NCI-H526 treated with DMSO at 0.1 percent for 48 hours (cell line): Measurements from ENCODE around the gene KCNIP4.

Source experiments
- DNase-seq: peaks from one replicate; lab custom pipeline; 2025; lab: John Stamatoyannopoulos, UW

Gene KCNIP4

DNA sequence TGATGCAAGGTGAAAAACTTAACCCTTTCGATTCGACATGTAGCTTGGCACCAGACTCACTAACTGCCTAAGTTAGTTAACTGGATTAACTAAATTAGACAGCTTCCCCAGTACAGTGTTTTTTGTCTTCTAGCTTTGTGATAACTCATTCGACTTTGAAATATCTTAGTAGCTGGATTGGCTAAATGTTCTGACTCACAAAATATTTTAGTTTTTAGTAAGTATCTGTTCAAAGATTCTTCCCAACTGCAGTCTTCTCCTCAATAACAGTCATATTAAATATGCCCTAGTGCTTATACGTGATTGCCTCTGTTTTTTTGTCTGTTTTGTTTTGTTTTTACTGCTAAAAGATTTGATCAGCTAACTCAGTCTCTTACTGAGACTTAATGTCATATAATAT lies 102.9 kb downstream of the KCNIP4 start:
- DNase-seq = no peak

DNA sequence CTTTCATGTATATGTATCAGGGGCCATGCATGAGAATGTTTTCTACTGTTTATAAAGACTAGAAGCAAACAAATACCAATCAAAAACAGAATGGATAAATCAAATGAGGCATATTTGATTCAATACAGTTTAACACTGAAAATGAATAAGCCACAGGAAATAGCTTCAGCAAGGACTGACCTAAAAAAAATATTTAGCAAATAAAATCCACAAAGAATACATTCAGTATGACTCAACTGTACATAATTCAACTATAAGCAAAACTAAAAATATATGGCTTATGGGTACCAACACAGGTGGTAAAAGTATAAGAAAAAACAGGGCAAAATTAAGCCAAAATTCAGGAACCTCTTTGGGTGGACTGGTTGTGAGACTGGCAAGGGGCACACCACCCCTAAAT lies 112.9 kb downstream of the KCNIP4 start:
- DNase-seq = no peak

- DNase-seq = no peak
Observed at GRCh38 chr4:21830272-21830671, 118.3 kb downstream of the KCNIP4 start.

- no peak for DNase-seq
Observed at GRCh38 chr4:21827575-21827974, 121.0 kb downstream of the KCNIP4 start.

- DNase-seq = no peak
Observed at GRCh38 chr4:21826071-21826470, 122.5 kb downstream of the KCNIP4 start.

- DNase-seq = no peak
Observed at GRCh38 chr4:21819086-21819485, 129.5 kb downstream of the KCNIP4 start.

DNA sequence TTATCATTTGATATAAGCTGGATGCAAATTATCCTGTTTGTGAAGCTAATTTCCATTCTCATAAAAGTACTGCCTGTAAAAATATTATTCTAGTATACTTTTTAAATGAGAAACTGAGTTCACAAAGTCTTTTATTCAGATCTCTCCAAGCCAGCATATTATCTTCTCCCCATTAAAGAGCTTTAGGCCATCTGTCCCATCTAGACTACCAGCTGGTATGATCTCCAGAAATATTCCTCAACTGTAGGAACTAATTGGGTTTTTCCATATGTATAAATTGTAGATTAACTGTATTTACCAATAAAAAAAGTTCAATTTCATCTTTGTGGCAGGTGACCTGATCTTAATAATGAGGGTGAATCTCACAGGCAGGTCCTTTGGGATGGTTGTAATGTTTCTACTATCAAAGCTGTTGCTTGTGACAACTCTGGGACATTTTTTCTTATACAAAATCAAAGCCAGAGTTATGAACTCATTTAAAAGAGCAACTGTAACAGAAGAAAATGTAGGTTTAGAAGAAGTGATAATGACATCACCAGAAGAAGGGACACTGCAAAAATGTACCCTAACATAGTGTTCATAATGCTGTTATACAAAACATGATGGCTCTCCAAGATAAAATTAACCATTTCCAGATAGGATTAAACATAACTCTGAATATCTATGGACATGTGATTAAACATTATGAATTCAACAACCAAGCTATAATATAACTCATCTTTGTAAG lies 132.8 kb downstream of the KCNIP4 start:
- DNase-seq = no peak

DNA sequence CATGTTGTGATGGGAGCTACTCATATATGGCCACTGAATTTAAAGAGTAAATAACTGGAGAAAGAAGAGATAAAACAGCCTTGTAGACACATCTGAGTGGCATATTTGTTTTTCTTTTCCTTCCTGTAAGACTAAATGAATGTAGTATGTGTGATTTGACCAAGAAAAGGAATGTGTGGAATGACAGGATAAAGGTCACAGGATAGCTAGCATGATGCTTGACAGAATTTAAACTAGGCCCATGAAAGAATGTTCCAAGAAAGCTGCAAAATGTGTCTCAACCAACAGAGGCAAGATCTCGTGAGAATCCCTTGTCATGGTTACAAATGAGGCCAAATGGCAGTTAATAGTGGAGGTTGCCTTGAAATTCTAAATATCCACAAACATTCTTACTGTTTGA lies 137.0 kb downstream of the KCNIP4 start:
- DNase-seq = no peak

DNA sequence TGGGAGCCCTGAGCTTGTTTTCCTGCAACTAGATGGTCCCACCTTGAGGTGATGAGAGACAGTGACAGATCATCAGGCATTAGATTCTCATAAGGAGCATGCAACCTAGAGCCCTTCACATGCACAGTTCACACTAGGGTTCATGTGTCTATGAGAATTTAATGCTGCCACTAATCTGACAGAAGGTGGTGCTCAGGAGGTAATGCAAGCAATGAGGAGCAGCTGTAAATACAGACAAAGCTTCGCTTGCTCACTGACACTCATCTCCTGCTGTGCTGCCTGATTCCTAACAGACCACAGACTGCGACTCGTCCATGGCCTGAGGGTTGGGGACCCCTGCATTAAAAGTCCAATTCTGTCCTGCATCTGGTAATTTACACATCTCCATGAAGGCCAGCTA lies 141.6 kb downstream of the KCNIP4 start:
- no peak for DNase-seq

DNA sequence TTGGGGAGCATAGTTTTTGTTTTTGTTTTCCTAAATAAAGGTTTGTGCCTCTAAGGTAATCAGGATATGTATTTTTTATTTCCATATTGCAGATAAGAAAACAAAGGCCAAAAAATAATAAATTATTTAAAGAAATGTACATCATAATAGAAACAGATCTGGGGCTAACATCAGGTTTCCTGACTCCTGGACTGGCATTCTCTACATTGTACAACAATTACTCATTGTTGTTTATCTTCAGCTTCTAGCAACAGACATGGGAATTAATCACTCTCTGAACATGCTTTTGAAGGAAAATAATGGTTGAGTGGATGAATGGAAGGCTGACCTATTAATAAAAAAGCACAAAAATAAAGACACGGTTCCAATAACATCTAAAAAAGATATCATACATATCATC lies 146.2 kb downstream of the KCNIP4 start:
- DNase-seq = no peak

GRCh38 chr4:21801661-21802385 lies 146.7 kb downstream of the KCNIP4 start:
- DNase-seq = no peak

- no peak for DNase-seq
Observed at GRCh38 chr4:21795091-21795490, 153.5 kb downstream of the KCNIP4 start.

DNA sequence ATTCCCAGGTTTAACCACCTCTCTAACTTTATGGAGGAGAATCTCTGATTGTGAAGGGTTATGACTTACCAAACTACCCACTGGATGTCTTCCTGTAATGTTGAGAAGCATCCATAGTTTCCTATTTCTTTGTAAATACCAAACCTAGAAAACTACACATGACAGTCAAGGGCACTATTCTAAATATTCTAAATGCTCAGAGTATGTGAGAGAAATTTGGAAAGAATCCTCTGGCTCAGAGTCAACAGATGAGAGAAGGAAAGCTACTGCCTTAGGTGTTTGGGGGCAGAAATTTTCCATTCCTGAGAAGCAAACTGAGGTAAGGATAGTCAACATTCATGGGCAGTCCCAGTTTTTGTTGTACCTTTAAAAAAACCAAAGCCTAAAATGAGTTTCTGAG lies 155.8 kb downstream of the KCNIP4 start:
- DNase-seq = no peak

DNA sequence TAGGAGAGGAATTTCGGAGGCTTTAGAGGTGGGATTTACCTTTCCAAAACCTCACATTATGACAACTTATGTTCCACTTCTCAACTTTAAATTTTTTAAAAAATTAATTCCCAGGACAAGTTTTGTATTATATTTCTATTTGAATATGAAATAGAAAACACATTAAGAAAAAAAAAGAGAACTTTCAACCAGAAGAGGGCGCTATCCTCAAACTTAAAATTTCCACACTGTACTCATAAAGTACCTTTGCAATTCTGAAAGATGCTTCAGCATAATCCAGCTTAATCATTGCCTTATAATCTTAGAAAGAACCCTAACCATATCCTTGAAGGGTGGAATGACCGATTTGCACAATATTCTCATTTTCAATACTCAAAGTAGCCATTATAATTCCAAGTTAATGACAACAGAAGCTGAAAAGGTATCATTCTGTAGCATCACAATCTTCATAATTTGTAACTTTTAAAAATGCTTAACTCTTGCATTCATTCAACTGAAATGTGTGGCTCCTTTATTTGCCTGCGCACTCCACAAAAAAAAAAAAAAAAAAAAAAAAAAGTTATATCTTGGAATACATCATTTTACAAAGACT lies 158.0 kb downstream of the KCNIP4 start:
- no peak for DNase-seq

GRCh38 chr4:21780148-21780547 lies 168.4 kb downstream of the KCNIP4 start:
- no peak for DNase-seq

DNA sequence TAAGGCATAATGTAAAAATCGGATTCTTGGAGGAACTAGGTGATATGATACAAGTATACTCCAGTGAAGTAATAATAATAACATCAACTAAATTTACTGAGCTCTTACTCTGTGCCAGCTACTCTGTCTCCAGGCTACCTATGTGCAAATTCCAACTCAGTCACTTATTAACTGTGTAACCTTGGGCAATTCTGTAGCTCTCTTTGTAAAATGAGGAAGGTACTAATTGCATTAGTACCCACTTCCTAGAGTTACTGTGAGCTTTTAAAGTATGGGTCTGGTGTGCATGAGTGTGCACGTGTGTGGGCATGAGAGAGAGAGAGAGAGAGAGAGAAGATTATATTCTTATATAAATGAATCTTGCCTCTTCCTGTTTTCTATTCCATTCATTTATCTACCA lies 169.9 kb downstream of the KCNIP4 start:
- DNase-seq = no peak

GRCh38 chr4:21775703-21776102 lies 172.9 kb downstream of the KCNIP4 start:
- DNase-seq = no peak

DNA sequence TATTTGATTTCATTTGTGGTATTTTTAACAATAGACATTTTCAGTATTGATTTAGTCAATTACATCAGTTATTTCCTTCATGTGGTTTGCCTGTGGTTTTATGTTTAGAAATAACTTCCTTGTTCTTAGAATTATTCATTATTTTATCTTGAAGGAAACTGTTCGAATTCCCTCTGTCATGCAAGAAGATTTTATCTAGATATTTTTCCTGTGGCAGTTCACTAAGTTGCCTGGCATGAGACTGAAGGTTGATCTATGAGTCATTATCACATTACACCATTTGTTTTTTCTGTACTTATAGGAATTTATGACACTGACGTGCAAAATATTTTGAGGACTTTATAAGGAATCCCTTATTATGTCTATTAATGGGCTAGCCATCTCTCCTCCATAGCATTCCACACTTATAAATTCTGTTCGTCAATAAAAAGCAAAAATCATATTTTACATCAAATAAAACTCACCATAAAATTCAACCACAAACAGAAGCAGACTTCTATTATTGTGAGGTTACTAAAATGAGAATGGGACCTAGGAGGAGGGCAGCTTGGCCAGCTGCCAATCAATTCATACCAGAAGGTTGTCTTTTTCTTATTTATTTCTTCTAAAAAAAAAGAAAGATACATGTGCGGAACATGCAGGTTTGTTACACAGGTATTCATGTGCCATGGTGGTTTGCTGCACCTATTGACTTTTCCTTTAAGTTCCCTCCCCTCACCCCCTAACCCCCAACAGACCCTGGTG lies 179.0 kb downstream of the KCNIP4 start:
- no peak for DNase-seq

- peak; percentile 35 for DNase-seq
Observed at GRCh38 chr4:21768349-21769310, 179.9 kb downstream of the KCNIP4 start.

- peak; percentile 53 for DNase-seq
Observed at GRCh38 chr4:21765810-21766407, 182.7 kb downstream of the KCNIP4 start.

DNA sequence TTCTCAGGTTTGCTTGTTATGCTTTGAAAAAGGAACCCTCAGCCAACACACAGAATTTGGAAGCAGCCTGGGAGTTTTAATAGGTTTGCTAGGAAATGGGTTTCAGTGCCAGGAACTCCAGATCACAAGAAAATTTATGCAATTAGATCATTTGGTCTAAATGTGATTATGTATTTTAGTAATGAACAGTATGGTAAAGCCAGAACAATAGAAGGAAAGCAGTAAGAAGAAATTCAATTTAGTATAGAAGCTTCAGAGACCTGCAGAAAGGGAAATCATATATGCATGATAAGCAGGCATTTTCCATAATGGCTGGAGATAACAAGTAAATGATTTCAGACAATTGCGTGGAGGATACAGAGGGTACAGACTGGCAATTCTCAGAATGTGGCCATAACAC lies 184.7 kb downstream of the KCNIP4 start:
- DNase-seq = no peak
